Adipocyte (in vitro differentiated cells): ENCODE results near the gene SRPK2.
"Not testable (repeated sequence)": the region's sequence is repeated elsewhere in the genome, so short reads cannot be mapped to it uniquely, and the experiment has no call there.

Source experiments
- DNase-seq: peaks from one replicate; pipeline ENCODE4 v3.0.0-alpha.2; 2015; ENCODE audit warnings: low read depth
- H3K27me3 ChIP-seq: replicated peaks from 2 replicates; pipeline ENCODE4 v1.7.0; 2013; ENCODE audit warnings: mild to moderate bottlenecking, low read length, moderate library complexity; ENCODE audit not compliant: control insufficient read depth, insufficient read depth
- H3K36me3 ChIP-seq: 2 replicates; pipeline ENCODE4 v1.7.0; 2013; ENCODE audit warnings: low read length, mild to moderate bottlenecking, moderate library complexity; ENCODE audit not compliant: control insufficient read depth, insufficient read depth, severe bottlenecking
- H3K4me1 ChIP-seq: 2 replicates; pipeline ENCODE4 v1.7.0; 2013; ENCODE audit warnings: mild to moderate bottlenecking, low read length, moderate library complexity; ENCODE audit not compliant: control insufficient read depth, insufficient read depth
- H3K4me3 ChIP-seq: 2 replicates; pipeline ENCODE4 v1.7.0; 2013; ENCODE audit warnings: mild to moderate bottlenecking, low read length, moderate library complexity
- H3K9ac ChIP-seq: 2 replicates; pipeline ENCODE4 v1.7.0; 2013; ENCODE audit warnings: mild to moderate bottlenecking, low read length, moderate library complexity
- H3K9me3 ChIP-seq: 2 replicates; pipeline ENCODE4 v1.7.0; 2013; ENCODE audit warnings: mild to moderate bottlenecking, low read length, moderate library complexity; ENCODE audit not compliant: control insufficient read depth

SRPK2 gene

GRCh38 chr7:105352018-105352612 is 36.6 kb downstream of the SRPK2 start:
- Histone ChIP-seq H3K9ac (peak overlapping the region; percentile 39), H3K36me3 (no peaks in the 10 kb centered on the region), H3K4me3 (peak overlapping the region; percentile 61), H3K9me3 (no peaks in the 10 kb centered on the region), H3K27me3 (no peaks in the 10 kb centered on the region), H3K4me1 (peaks cover 35% of the 10 kb centered on the region)
- peak; percentile 78 for DNase-seq

GRCh38 chr7:105350906-105351305 is 37.8 kb downstream of the SRPK2 start:
- no peaks in the 10 kb centered on the region for H3K9me3 ChIP-seq
- H3K27me3 ChIP-seq = no peaks in the 10 kb centered on the region

GRCh38 chr7:105348177-105348576 is 40.5 kb downstream of the SRPK2 start:
- not testable (repeated sequence) for H3K4me3 ChIP-seq, H3K9me3 ChIP-seq, H3K9ac ChIP-seq, H3K27me3 ChIP-seq, DNase-seq, H3K36me3 ChIP-seq
- H3K4me1 ChIP-seq = peaks cover 28% of the 10 kb centered on the region

More at GRCh38 chr7:105350906-105351305, 37.8 kb downstream of the SRPK2 start:
- Histone ChIP-seq H3K4me1 (peaks cover 35% of the 10 kb centered on the region), H3K4me3 (peak overlapping the region; percentile 47), H3K9ac (no peak overlapping the region), H3K36me3 (no peaks in the 10 kb centered on the region)
- no peak for DNase-seq

GRCh38 chr7:105346593-105347322 is 42.0 kb downstream of the SRPK2 start:
- no peak overlapping the region for H3K9ac ChIP-seq
- H3K9me3 ChIP-seq = no peaks in the 10 kb centered on the region
- no peaks in the 10 kb centered on the region for H3K27me3 ChIP-seq
- H3K4me1 ChIP-seq = peaks cover 15% of the 10 kb centered on the region
- H3K4me3 ChIP-seq = no peak overlapping the region
- no peaks in the 10 kb centered on the region for H3K36me3 ChIP-seq
- DNase-seq = no peak

- Histone ChIP-seq H3K4me3 (no peak overlapping the region), H3K27me3 (no peaks in the 10 kb centered on the region), H3K9me3 (no peaks in the 10 kb centered on the region), H3K9ac (no peak overlapping the region), H3K36me3 (no peaks in the 10 kb centered on the region), H3K4me1 (peaks cover 9% of the 10 kb centered on the region)
- DNase-seq = no peak
Observed at GRCh38 chr7:105346138-105346537, 42.6 kb downstream of the SRPK2 start.

- no peak for DNase-seq
- H3K27me3 ChIP-seq = no peaks in the 10 kb centered on the region
- H3K4me1 ChIP-seq = peaks cover 5% of the 10 kb centered on the region
- no peak overlapping the region for H3K9ac ChIP-seq
- H3K36me3 ChIP-seq = no peaks in the 10 kb centered on the region
- H3K9me3 ChIP-seq = no peaks in the 10 kb centered on the region
- no peak overlapping the region for H3K4me3 ChIP-seq
Observed at GRCh38 chr7:105345725-105346124, 43.0 kb downstream of the SRPK2 start.

GRCh38 chr7:105345003-105345402 is 43.7 kb downstream of the SRPK2 start:
- DNase-seq = no peak
- Histone ChIP-seq H3K9ac (no peak overlapping the region), H3K9me3 (no peaks in the 10 kb centered on the region), H3K27me3 (no peaks in the 10 kb centered on the region), H3K4me1 (peaks cover 5% of the 10 kb centered on the region), H3K36me3 (no peaks in the 10 kb centered on the region), H3K4me3 (no peak overlapping the region)

- Histone ChIP-seq H3K9me3 (no peaks in the 10 kb centered on the region), H3K4me3 (no peak overlapping the region), H3K9ac (no peak overlapping the region), H3K36me3 (no peaks in the 10 kb centered on the region), H3K27me3 (no peaks in the 10 kb centered on the region), H3K4me1 (no peaks in the 10 kb centered on the region)
- no peak for DNase-seq
Observed at GRCh38 chr7:105339404-105340323, 49.1 kb downstream of the SRPK2 start.

GRCh38 chr7:105337529-105337928 is 51.2 kb downstream of the SRPK2 start:
- H3K4me3 ChIP-seq = no peak overlapping the region
- H3K9me3 ChIP-seq = no peaks in the 10 kb centered on the region
- no peak overlapping the region for H3K9ac ChIP-seq
- peaks cover under 1% of the 10 kb centered on the region for H3K4me1 ChIP-seq
- H3K27me3 ChIP-seq = no peaks in the 10 kb centered on the region
- DNase-seq = no peak
- H3K36me3 ChIP-seq = no peaks in the 10 kb centered on the region

- no peaks in the 10 kb centered on the region for H3K9me3 ChIP-seq
- H3K27me3 ChIP-seq = no peaks in the 10 kb centered on the region
- DNase-seq = peak; percentile 57
- peaks cover 4% of the 10 kb centered on the region for H3K4me1 ChIP-seq
- no peak overlapping the region for H3K9ac ChIP-seq
- H3K36me3 ChIP-seq = no peaks in the 10 kb centered on the region
- no peak overlapping the region for H3K4me3 ChIP-seq
Observed at GRCh38 chr7:105336009-105336408, 52.7 kb downstream of the SRPK2 start.

GRCh38 chr7:105332661-105333060 is 56.1 kb downstream of the SRPK2 start:
- not testable (repeated sequence) for H3K4me1 ChIP-seq, H3K4me3 ChIP-seq, H3K9me3 ChIP-seq, H3K27me3 ChIP-seq, H3K36me3 ChIP-seq, H3K9ac ChIP-seq
- DNase-seq = peak; percentile 32
